ENCODE data around the gene BRD3.
"Not testable (repeated sequence)": the region's sequence is repeated elsewhere in the genome, so short reads cannot be mapped to it uniquely, and the experiment has no call there.

The BRD3 gene

GRCh38 chr9:134067904-134068743 is at the start of gene BRD3:
BRD3 (minus strand) TSS chr9:134068026; CDS start chr9:134053477, 14,549 bp downstream.
- DNase-seq (ENCODE audit: low read depth in 3 of 3) = peak; percentile 64 to 74 (median 67)

GRCh38 chr9:134112561-134112960 is 44.7 kb upstream of the BRD3 start:
- DNase-seq (ENCODE audit: low read depth in 3 of 3) = no peak

- no peak for DNase-seq (ENCODE audit: low read depth in 3 of 3)
Observed at GRCh38 chr9:134111064-134111463, 43.2 kb upstream of the BRD3 start.

GRCh38 chr9:134103391-134103998 is 35.7 kb upstream of the BRD3 start:
- no peak for DNase-seq (ENCODE audit: low read depth in 3 of 3)

- no peak for DNase-seq (ENCODE audit: low read depth in 3 of 3)
Observed at GRCh38 chr9:134101623-134102149, 33.9 kb upstream of the BRD3 start.

GRCh38 chr9:134101133-134101532 is 33.3 kb upstream of the BRD3 start:
- not testable (repeated sequence) for DNase-seq (ENCODE audit: low read depth in 3 of 3)

- no peak for DNase-seq (ENCODE audit: low read depth in 3 of 3)
Observed at GRCh38 chr9:134100040-134100439, 32.2 kb upstream of the BRD3 start.

- DNase-seq (ENCODE audit: low read depth in 3 of 3) = peak; percentile 17 to 40 (median 39)
Observed at GRCh38 chr9:134099123-134099761, 31.4 kb upstream of the BRD3 start.

- DNase-seq (ENCODE audit: low read depth in 3 of 3) = no peak
Observed at GRCh38 chr9:134089972-134090371, 22.1 kb upstream of the BRD3 start.

GRCh38 chr9:134088063-134088725 is 20.4 kb upstream of the BRD3 start:
- no peak for DNase-seq (ENCODE audit: low read depth in 3 of 3)

- DNase-seq (ENCODE audit: low read depth in 3 of 3) = no peak
Observed at GRCh38 chr9:134085674-134086073, 17.8 kb upstream of the BRD3 start.

- DNase-seq (ENCODE audit: low read depth in 3 of 3) = no peak
Observed at GRCh38 chr9:134083451-134083850, 15.6 kb upstream of the BRD3 start.

- no peak for DNase-seq (ENCODE audit: low read depth in 3 of 3)
Observed at GRCh38 chr9:134076644-134077043, 8.8 kb upstream of the BRD3 start.

- not testable (repeated sequence) for DNase-seq (ENCODE audit: low read depth in 3 of 3)
Observed at GRCh38 chr9:134075689-134076088, 7.9 kb upstream of the BRD3 start.

- DNase-seq (ENCODE audit: low read depth in 3 of 3) = no peak
Observed at GRCh38 chr9:134073500-134073899, 5.7 kb upstream of the BRD3 start.

GRCh38 chr9:134072683-134073082 is 4.9 kb upstream of the BRD3 start:
- not testable (repeated sequence) for DNase-seq (ENCODE audit: low read depth in 3 of 3)

GRCh38 chr9:134071149-134071548 is 3.3 kb upstream of the BRD3 start:
- no peak for DNase-seq (ENCODE audit: low read depth in 3 of 3)

- DNase-seq (ENCODE audit: low read depth in 3 of 3) = no peak
Observed at GRCh38 chr9:134069480-134070399, 1.9 kb upstream of the BRD3 start.

GRCh38 chr9:134068744-134069479 is 1.1 kb upstream of the BRD3 start:
- DNase-seq (ENCODE audit: low read depth in 3 of 3) = no peak

Data from stimulated activated CD4-positive, alpha-beta T cell treated with anti-CD3 and anti-CD28 coated beads, TNF-alpha, amount 100 ng/mL, for 48 hours (primary cell).